HG02763 (cell line): ENCODE measurements around the gene MVD.
"Not testable (repeated sequence)": the region's sequence is repeated elsewhere in the genome, so short reads cannot be mapped to it uniquely, and the experiment has no call there.

Experiments
- ATAC-seq: cut with Tn5 transposase; IDR thresholded peaks from one replicate; pipeline ENCODE4 v1.9.1; 2021; ENCODE audit warnings: mild to moderate bottlenecking, moderate library complexity; ENCODE audit not compliant: unreplicated experiment

MVD gene

GRCh38 chr16:88610909-88611812 is 51.7 kb downstream of the MVD start:
- no peak for ATAC-seq

- ATAC-seq, result no peak
Observed at GRCh38 chr16:88610080-88610479, 52.8 kb downstream of the MVD start.

- ATAC-seq, result not testable (repeated sequence)
Observed at GRCh38 chr16:88609426-88609825, 53.5 kb downstream of the MVD start.

GRCh38 chr16:88608076-88608475 is 54.8 kb downstream of the MVD start:
- no peak for ATAC-seq

- ATAC-seq, result no peak
Observed at GRCh38 chr16:88606148-88606757, 56.6 kb downstream of the MVD start.

GRCh38 chr16:88605186-88606147 is 57.4 kb downstream of the MVD start:
- no peak for ATAC-seq

GRCh38 chr16:88602091-88602490 is 60.8 kb downstream of the MVD start:
- no peak for ATAC-seq
